HG02943 (cell line): ENCODE measurements around the gene UBB.
A peak's percentile ranks its signal among the peaks of the same experiment; 100 is the strongest.

Experiments
- ATAC-seq: cut with Tn5 transposase; IDR thresholded peaks from one replicate; pipeline ENCODE4 v1.9.1; 2021; ENCODE audit warnings: mild to moderate bottlenecking, low read depth, moderate library complexity; ENCODE audit not compliant: unreplicated experiment

The UBB gene

DNA sequence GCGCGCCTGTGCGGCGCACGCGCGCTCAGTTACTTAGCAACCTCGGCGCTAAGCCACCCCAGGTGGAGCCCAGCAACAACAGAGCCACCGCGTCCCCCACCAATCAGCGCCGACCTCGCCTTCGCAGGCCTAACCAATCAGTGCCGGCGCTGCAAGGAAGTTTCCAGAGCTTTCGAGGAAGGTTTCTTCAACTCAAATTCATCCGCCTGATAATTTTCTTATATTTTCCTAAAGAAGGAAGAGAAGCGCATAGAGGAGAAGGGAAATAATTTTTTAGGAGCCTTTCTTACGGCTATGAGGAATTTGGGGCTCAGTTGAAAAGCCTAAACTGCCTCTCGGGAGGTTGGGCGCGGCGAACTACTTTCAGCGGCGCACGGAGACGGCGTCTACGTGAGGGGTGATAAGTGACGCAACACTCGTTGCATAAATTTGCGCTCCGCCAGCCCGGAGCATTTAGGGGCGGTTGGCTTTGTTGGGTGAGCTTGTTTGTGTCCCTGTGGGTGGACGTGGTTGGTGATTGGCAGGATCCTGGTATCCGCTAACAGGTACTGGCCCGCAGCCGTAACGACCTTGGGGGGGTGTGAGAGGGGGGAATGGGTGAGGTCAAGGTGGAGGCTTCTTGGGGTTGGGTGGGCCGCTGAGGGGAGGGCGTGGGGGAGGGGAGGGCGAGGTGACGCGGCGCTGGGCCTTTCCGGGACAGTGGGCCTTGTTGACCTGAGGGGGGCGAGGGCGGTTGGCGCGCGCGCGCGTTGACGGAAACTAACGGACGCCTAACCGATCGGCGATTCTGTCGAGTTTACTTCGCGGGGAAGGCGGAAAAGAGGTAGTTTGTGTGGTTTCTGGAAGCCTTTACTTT, at the start of gene UBB:
UBB (plus strand) TSS at position 452 of the 856 bp plus-strand sequence. CDS start 817 bp downstream, outside the sequence.
- peak; percentile 90 for ATAC-seq

DNA sequence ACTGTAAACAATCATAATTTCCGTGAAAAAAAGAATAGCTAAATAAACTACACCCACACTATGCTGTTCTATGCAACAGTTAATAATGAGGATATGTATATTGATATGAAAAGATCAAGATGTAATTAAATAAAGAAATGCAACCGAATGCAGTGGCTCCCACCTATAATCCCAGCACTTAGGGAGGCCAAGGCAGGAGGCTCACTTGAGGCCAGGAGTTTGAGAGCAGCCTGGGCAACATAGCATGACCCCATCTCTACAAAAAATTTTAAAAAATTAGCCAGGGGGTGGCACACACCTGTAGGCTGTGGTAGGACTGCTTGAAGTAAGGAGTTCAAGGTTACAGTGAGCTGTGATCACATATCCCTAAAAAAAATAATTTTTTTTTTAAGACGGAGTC, 42.5 kb upstream of the UBB start:
- no peak for ATAC-seq

DNA sequence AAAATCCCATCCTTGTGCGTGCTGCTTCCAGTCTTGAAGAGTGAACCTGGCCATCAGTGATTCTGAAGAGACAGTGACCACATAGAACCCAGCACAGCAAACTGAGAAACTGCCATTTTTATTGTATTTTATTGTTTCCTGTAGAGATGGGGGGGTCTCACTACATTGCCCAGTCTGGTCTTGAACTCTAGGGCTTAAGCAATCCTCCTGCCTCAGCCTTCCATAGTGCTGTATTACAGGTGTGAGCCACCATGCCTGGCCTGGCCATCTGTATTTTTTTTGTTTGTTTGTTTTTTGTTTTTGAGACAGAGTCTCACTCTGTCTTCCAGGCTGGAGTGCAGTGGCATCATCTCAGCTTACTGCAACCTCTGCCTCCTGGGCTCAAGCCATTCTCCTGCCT, 41.5 kb upstream of the UBB start:
- no peak for ATAC-seq

DNA sequence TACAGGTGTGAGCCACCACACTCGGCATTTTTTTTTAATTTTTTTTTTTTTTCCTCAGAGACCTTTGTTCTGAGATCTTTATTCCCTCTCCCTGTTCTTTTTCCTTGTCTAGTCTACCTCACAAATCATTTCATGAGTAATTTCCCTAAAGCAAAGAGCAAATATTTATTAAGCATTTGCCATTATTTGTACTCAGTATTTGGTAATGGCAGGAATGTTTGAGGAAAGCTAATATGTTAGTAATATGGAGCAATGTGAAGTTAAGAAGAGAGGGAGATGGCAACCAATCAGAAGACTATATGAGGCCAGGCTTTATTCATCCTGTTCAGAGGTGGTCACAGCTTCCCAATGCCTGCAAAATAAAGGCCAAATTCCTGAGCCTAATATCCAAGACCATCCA, 40.9 kb upstream of the UBB start:
- no peak for ATAC-seq

DNA sequence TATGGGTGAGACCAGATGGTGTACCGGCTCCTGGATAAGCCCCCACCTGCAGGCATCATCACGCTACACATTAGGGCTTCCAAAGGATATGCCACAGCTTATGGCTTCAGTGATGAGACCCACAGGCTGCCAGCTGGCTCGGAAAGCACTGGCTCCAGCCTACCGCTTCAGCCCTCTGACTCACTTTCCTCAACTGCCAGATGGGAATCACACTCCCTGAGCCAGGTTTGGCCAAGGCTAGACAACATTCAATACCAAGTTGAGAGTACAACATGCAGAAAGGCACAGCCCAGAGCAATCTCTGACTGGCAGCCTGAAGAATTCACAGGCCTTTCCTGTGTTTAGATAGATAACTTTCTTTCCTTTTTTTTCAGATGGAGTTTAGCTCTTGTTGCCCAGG, 37.9 kb upstream of the UBB start:
- no peak for ATAC-seq

DNA sequence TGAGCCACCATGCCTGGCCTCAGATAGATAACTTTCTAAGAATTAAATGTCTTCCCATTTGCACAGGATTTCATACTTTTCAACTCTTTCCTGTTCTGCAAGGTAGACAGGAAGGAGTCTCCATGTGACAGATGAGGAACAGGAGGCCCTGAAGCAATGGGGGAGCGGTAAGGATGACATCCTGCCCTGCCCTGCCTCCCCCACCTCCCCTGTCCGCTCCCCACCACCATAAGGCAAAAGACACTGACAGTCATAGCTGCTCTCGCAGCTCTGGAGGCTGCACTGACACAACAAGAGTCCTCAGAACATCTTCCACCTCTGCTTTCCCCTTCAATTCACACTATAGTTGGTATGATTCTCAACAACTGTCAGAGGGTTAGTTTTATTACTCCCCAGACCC, 37.3 kb upstream of the UBB start:
- ATAC-seq, result no peak

DNA sequence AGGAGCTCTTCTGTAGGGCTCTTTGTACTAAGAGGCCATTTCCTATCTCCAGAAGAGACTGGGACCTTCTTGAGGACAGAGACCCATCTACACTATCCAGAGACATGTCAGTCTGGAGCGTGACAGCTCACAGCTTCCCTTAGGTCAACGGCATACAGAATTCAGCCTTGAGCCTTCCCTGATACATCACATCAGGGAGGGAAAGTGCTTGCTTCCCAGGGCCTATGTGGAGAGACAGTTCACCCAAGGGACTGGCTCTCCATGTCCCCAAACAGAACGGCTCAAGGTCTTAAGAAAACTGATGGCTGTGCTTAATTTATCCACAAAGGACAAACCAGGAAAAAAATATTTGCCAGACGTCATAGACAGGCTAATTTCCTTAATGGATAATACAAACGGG, 35.3 kb upstream of the UBB start:
- no peak for ATAC-seq

DNA sequence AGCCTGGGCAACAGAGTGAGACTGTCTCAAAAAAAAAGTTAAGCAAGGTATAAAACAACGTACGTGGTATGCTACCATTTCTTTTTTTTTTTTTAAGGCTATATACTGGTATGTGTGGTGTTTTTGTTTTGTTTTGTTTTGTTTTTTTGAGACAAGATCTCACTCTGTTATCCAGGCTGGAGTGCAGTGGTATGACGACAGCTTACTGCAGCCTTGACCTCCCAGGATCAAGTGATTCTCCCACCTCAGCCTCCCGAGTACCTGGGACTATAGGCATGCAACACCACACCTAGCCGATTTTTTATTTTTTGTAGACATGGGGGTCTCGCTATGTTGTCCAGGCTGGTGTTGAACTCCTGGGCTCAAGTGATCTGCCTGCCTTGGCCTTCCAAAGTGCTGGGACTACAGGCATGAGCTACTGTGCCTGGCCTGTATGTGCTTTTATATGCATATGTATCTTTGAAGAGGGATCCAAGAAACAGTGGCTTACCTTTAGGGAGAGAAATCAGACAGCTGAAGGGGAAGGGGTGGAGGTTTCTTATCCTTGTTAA, 34.1 kb upstream of the UBB start:
- ATAC-seq, result no peak

DNA sequence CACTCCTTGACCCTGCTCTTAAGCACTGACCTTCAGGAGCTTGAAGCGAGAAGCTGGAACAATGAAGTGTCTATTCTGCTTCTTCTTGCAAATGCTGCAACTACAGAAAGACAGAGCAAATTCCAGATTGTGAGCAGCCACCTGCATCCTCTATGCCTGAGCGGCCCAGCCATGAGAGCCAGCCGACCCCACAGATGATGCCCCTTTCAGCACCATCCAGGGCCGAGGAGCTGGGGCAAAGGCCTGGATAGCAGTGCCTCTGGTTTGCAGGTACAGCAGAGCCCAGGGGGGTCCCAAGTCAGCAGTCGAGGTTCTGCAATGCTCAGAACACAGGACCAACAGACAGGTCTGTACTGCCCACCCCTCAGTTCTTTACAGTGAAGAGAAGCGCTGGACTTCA, 32.3 kb upstream of the UBB start:
- ATAC-seq, result no peak

DNA sequence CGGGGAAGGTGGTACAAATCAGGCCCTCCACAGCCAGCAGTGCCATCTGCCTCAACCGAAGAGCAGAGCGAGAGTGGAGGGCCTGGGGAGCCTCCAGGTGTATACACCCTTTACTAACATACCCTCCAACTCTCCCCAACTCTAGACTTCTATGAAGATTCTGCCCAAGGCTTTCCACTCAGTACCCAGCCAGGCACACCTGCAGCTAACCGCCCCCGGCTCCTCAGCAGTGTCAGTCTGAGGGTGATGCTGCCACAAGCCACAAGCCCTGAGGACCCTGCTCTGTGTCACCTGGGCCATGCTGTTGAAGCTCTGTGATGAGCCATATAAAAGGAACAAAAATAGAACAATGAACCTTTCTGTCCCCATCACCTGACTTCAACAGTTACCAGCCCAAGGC, 31.5 kb upstream of the UBB start:
- no peak for ATAC-seq

DNA sequence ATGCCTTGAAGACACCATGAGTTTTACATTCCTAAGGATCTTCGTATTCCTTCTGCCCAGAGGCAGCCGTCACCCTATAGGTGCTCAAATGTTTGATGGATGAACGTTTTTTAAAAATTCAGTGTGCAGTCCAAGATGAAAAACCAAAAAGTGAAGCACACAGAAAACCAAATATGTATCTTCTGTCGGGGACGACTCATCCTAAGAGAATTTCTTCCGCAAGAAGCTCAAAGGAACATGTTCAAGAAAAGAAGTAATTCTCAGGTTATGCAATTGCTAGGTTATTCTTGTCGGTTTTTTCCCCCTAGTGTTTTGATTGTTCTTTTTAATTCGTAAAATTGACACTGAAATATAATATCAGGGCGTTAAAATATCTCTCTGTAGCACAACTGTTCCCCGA, 29.1 kb upstream of the UBB start:
- ATAC-seq, result no peak

DNA sequence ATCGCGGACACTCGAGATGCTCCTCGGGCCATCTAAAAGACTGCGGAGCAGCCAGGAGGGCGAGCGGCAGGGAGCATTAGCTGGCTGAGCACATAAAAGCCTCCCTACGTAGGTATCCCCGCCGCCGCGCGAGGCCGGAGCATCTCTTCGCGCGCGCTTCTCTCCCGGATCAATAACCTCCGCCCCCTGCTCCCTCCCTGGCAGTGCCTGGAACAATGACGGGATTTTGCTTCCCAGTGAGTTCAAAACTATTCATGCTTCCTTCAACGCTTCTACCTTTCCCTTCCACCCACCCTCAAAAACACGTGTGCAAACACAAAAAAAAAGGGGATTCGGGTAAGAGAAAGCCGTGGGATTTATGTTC, 28.6 kb upstream of the UBB start:
- ATAC-seq, result no peak

DNA sequence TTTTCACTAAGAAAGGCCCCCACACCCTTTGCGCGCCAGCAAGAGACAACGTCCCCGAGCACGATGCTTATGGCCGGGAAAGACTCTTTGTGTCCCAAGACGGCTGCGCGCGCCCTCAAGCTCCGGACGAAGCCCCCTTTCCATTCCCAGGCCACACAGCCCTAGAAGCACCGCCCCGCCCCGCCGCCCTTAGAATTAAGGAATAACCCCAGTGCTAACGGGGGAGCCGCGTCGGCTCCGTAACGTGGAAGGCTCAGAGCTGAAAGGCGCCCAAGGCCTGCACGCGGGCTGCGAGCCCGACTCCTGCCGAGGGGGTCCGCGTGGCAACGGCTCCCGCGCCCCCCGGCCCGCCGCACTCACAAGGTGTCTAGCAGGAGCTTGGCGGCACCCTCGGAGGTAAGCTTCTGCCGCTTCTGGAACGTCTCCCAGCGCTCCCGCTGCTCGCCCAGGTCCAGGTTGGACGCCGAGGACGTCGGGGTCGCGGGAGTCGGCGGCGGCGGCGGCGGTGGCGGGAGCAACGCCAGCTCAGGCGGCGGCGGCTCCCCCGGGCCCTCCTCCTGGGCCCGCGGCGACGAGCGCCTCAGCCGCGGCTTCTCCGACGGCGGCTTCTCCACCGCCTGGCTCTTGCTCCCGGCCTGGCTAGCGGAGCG, 28.1 kb upstream of the UBB start:
- ATAC-seq, result peak; percentile 50

DNA sequence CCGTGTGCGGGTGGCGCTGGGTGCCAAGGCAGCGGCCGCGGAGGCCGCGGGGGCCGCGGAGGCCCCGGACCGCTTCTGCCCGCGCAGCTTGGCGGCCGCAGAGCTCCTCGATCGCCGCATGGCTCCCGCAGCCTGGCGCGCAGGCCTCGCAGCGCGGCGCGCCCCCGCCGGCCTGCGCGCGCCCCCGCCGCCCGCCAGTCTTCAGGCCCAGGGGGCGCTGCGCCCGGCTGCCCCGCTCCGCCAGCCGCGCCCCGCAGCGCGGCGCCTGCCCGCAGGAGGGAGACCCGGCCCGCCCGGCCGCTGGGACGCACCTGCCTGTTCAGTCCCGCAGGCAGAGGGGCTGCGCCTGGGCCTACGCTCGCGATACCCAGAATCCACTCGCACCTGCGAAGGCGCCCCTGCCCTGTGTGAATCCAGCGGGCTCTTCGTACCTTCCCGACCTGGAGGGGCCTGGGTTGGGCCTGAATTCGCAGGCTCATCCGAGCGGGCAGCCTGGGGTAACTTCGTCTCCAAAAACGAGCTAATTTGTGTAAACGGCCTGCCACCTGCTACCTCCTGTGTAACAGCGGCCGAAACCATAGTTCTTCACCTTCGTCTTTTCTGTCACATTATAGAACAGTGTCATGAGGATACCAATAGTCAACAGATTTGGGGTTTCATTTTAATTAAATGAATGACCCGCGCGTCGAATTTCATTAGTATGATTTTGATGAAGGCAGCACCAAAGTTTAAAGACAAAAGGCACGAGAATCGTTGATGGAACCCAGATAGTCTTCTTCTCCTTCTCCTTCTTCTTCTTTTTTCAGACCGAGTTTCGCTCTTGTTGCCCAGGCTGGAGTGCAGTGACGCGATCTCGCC, 27.3 kb upstream of the UBB start, which contains the start of gene CENPV:
CENPV (minus strand) TSS at position 153 of the 858 bp plus-strand sequence; CDS start at position 120, 33 bp downstream.
- ATAC-seq, result peak; percentile 57

DNA sequence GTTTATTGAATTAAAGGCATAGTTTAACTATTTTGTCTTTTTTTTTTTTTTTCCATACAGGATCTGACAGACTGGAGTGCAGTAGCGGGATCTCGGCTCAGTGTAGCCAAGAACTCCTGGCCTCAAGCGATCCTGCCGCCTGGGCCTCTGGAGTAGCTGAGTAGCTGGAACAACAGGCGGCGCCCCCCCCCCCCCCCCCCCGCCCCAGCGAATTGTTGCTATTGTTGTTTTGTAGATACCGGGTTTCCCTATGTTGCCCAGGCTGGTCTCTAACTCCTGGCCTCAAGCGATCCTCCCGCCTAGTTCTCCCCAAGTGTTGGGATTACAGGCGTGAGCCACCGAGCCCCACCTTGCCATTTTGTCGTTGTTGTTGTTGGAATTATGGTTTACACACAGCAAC, 26.3 kb upstream of the UBB start:
- no peak for ATAC-seq

DNA sequence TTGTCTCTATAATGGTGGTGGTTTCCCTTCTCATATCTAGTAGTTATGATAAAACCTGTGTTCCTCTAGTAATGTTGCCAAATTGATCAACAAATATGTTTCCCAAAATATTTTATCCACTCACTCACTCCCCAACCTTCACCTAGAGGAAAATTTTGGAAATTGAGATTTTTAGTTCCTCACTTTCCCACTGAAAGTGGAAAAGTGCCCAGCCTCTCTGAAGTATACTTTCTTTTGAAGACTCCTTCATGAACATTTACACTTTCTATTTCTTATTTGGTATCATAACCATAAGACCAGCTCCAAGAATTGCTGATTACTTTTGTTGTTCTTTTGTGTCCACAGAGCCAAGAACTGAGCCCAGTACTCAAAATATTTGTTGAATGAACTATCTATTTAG, 22.5 kb upstream of the UBB start:
- no peak for ATAC-seq

DNA sequence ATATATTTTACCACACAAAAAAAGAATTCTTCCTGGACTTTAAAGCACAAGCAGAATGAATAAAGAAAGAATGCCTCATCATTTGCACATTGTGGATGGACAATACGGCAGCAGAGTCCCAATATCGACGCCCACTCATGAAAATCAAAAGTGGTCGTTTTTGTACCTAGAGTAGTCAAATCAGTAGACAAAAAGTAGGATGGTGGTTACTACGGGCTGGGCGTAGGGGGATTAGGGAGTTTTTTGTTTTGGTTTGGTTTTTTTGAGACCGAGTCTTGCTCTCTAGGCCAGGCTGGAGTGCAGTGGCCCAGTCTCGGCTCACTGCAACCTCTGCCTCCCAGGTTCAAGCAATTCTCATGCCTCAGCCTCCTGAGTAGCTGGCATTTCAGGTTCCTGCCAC, 19.0 kb upstream of the UBB start:
- no peak for ATAC-seq

DNA sequence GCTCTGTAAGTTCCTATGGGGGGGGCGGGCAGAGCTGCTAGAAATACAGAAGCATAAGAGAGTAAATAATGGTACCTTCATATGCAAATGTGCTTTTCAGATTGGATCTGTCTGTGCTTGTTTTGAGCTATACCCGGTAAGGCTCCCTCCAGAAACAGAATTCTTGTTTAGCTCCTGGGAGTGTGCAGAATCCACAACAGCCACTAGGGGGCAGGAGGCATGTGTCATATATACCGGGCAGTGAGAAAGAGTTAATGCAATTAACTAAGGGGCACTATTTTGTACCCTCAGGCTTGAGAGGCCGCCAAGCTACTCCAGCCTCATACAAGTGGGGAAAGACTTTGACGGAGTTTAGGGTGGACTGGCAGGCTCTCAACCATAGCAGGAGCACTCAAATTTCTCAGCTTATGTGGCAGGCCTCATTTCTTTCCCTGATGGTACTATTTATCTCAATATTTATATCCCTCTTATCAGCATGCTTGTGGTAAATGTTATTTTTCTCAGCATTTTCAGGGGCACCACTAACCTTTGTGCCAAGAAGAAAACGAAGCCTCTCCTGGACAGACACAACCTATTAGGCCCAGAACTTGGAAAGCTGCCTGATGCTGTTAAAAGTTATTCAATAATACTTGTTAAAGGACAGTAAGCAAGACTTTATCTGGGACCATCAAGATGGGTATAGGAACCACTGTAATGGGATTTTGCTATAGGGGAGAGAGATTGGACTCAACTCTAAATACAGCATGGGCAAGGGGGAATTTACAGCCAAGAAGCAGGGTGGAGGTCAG, 16.9 kb upstream of the UBB start:
- no peak for ATAC-seq

DNA sequence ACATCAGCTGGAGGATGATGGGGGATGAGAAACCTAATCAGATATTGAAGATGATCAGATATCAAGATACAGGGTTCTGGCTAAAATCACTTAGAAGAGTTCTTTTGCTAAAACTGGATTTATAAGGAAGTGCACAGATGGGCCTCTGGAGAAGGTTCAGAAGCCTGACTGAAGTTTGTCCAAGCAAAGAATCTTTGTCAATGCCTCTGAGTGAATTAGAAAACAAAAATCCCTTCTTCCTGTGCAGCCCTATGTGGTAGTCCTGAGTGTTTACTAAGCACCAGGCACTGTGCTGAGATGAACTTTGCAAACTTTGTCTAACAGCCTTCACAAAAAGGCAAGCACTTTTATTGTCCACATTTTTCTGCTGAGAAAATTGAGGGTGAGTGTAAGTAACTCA, 16.3 kb upstream of the UBB start:
- no peak for ATAC-seq

DNA sequence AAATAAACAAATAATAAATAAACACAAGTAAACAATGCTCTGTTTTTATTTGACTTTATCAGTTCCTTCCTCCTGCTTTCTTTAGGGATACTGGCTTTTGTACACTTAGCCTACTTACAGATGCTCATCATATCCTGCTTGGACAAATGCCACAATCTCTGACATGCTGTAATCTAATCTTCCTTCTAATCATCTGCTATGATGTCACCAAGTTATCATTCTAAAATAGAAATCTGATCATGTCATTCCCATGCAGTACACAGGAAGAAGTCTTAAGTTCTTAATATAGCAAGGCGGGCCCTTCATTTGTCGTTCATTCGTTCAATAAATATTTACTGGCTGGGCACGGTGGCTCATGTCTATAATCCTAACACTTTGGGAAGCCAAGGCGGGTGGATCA, 9.1 kb upstream of the UBB start:
- ATAC-seq, result no peak
